GM21528 (cell line): ENCODE measurements around the gene LRRC10B.

Experiments
- ATAC-seq: cut with Tn5 transposase; IDR thresholded peaks from one replicate; pipeline ENCODE4 v1.9.1; 2021; ENCODE audit warnings: mild to moderate bottlenecking, moderate library complexity; ENCODE audit not compliant: unreplicated experiment, low FRiP score

The LRRC10B gene

DNA sequence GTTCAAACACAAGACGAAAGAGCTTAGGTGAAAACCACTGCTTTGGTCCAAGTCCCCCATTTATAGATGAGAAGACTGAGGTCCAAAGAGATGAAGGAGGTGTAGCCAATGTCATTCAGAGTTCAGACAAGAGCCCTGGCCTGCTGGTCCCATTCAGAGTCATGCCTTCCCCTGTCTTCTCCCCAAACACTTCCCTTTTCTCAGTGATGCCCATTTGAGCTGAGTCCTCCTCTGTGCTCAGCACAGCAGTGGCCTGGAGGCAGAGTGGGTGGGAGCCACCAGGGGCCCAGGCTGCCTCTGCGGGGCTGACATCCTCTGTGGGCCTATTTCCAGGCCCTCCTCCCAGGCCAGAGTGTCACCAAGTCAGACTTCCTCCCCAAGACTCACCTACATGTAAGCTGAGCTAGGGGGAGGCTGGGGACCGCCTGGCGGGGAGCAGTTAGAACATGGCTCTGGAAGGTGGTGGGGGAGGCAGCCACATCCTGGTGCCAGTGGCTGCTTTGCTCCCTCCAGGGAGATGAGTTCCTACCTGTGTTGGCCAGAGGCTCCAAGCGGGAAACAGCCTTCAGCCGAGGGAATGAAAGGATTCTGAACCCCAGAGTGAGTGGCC is 22.4 kb upstream of the LRRC10B start:
- ATAC-seq = no peak

GRCh38 chr11:61486779-61487178 is 21.8 kb upstream of the LRRC10B start:
- no peak for ATAC-seq

- ATAC-seq = no peak
Observed at GRCh38 chr11:61487342-61488025, 21.1 kb upstream of the LRRC10B start.

- no peak for ATAC-seq
Observed at GRCh38 chr11:61488651-61489291, 19.8 kb upstream of the LRRC10B start.

GRCh38 chr11:61489833-61490721 is 18.5 kb upstream of the LRRC10B start:
- ATAC-seq = no peak

DNA sequence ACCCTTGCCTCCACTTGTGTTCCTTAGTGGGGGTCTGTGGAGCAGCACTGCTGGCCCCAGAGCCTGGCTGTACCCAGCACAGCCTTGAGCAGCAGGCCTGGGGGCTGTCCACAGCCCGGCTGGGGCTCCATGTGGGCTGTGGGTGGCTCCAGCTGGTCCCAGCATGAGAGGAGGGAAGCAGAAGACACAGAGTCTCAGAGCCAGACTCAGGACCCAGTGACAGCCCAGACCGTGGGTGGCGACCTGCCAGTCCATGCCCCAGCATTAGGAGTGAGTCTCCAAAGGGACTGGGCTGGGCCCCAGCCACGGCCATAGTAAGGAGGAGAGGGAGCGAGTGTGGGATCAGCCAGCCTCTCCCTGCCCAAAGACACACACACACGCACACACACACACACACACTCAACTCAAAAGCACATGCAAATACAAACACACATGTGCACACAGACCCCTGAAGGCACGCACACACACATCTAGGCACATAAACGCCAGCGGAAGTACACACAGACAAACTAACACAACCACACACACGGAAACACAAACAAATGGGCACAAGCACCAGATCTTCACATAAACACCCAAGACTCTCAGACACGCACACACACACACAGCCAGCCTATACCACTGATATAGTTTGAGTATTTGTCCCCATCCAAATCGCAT is 16.7 kb upstream of the LRRC10B start:
- ATAC-seq = no peak

DNA sequence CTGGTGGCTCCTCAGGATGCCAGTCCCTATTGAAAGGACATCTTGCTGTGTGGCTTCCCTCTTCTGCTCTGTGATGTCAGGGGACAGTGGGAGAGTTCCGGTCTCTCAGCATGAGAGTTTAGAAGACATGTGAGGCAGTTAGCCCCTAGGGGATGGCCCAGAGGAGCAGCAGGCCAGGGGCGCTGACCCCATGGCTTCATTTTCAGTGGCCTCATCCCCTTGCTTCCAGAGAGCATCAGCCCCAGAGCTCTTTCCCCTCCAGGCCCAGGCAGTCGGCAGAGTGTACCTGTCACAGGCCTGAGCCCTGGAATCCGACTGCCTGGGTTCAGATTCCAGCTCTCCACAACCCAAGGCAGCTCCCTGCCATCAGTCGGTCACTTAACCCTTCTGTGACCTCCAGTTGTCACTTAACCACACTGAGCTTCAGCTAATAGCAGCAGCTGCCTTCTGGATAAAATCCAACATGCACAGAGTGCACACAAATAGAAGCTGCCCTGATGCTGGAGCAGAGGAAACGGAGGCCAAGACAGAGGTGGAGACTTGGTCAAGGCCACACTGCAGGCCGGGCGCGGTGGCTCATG is 14.1 kb upstream of the LRRC10B start:
- no peak for ATAC-seq

GRCh38 chr11:61495801-61496601 is 12.5 kb upstream of the LRRC10B start:
- ATAC-seq = no peak

DNA sequence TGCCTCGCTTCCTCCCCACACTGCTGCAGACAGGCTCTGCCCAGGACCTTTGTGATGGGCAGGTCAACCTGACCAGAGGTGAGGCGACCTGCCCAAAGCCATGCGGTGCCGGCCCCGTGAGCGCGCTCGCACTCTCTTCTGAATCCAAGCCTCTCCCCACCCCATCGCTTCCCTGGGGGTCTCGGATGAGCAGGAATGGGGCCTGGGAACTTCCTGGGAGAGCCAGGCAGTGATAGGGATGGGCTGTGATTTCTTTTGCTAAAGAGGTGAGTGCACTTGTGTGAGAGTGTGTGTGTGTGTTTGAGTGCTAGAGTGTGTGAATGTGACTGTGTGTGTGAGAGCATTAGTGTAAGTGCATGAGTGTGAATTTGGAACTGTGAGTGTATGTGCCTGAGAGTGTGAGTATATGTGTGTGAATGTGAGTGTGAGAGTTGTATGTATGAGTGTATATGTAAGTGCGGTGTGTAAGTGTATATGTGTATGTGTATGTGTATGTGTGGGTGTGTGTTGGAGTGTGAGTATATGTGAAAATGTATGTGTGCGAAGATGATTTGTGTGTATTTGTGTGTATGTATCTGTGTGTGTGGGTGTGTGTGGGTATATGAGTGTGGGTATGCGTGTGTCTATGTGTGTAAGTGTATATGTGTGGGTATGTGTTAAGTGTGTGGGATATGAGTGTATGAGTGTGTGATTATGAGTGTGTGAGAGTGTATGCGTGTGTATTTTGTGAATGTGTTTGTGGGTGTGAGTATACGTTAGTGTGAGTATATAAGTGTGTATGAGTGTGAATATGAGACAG is 11.7 kb upstream of the LRRC10B start:
- no peak for ATAC-seq

- ATAC-seq = no peak
Observed at GRCh38 chr11:61497473-61497872, 11.1 kb upstream of the LRRC10B start.

DNA sequence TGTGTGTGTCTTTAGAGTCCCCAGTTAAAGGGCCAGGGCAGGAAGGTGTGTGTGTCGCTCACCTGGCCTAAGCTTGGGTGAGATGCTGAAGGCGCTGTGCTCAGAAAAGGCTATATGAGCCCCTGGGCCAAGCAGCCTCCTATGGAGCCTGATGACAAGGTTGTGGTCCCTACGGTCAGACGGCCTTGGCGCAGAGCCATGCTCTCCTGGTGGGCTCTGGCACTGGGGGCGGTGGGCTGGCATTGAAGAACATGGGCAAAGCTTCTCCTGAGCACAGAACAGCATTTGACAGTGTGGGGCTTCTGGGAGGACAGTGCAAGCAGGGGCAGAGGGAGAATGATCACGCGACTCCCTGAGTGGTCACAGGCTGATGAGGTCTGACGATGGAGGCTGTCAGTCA is 10.7 kb upstream of the LRRC10B start:
- no peak for ATAC-seq

GRCh38 chr11:61498767-61499341 is 9.7 kb upstream of the LRRC10B start:
- no peak for ATAC-seq

DNA sequence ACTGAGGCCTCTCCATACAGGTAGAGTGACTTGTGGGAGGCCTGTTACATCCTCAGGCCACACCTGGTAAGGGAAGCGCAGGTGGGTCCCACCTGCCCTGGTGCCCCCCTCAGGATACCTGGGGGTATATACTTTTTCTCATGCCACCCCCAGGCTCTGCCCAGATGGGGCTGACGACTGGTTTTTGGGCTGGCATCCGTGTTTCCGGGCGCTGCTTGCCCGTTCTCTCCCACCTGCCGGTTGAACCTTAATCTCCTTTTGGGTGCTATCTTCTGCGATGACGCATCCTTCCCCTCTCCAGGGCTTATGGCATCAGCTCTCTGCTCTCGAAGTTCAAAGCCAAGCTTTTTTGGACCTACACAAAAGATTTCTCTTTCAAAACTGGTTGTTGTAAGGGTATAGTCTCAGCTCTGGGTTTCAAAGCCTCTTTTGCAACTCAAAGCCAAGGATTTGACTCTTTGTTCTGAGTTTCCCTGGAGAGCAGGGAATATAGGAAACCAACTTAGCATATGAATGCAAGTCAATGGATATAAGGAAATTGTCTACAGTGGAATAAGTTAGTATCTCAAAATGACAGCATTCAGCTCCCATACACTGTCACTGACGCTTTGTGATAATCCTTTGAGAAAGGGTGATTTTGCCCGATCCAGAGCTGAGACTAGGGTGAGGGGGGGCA is 8.6 kb upstream of the LRRC10B start:
- ATAC-seq = no peak

DNA sequence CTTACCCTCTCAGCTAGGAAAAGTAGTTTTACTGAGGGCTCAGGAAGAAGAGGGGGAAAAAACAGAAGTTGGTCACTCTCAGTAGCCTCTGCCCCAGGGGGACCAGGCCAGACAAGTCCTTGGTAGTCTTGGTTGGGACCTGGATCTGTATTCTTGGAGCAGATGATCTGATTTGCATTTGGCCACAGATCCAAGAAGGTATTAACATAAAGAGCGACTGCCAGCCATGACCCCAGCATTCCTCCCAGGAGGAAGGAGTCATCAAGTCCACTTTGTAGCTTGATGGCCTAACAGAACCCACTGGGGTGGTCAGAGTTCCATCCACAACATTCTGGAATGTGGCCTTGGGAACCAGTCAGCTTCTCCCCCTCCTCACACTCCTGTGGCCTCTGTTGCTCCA is 6.0 kb upstream of the LRRC10B start:
- ATAC-seq = no peak

- no peak for ATAC-seq
Observed at GRCh38 chr11:61503135-61503770, 5.3 kb upstream of the LRRC10B start.

DNA sequence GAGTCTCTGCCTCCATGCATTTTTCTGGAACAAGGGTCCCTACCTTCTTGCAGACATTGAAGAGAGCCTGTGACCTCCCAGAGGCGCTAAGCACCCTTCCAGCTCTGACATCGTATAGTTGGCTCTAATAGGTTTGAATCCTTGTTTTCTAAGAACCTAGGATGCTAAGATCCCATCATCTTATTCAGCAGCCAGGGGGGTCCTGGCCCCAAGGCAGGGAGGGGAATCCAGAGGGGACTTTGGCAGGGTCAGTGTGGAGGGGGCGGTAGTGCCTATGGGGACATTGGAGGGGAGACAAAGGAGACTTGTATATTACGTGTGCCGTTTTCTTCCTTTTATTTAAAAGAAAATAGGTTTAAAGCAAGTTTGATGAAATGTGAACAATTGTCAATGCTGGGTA is 3.4 kb upstream of the LRRC10B start:
- no peak for ATAC-seq

GRCh38 chr11:61505640-61506155 is 2.9 kb upstream of the LRRC10B start:
- no peak for ATAC-seq
